GM12865 (cell line): ENCODE results near the gene PCNX2.
A peak's percentile ranks its signal among the peaks of the same experiment; 100 is the strongest.

ENCODE experiments used
- DNase-seq: peaks from one replicate; pipeline ENCODE4 v3.0.0; 2010; ENCODE audit warnings: low read depth
- H3K4me3 ChIP-seq: 2 replicates; pipeline ENCODE4 v1.5.1; 2011; ENCODE audit warnings: mild to moderate bottlenecking, low read depth, low read length, control low read depth
- CTCF ChIP-seq: IDR thresholded peaks from 2 replicates; pipeline ENCODE4 v1.5.1; 2011; ENCODE audit warnings: low read length, control low read depth, low read depth, inconsistent platforms; ENCODE audit not compliant: insufficient read depth; ENCODE audit errors: missing control alignments

The PCNX2 gene

GRCh38 chr1:232951605-232952004 is 343.9 kb downstream of the PCNX2 start:
- no peak for TF ChIP-seq CTCF
- H3K4me3 ChIP-seq: peak overlapping the region; percentile 98
- no peak for DNase-seq

- TF ChIP-seq CTCF: no peak
- peak; percentile 52 for DNase-seq
- H3K4me3 ChIP-seq: peak overlapping the region; percentile 98
Observed at GRCh38 chr1:232951180-232951579, 344.3 kb downstream of the PCNX2 start.

- peak; percentile 96 for DNase-seq
- no peak for TF ChIP-seq CTCF
- H3K4me3 ChIP-seq: peak within 1 kb of the TSS; percentile 98
Observed at GRCh38 chr1:232950197-232951176, 345.0 kb downstream of the PCNX2 start, which contains the start of gene NTPCR. Gene NTPCR, plus strand, starts transcription at chr1:232950611. Its CDS starts 100 bp downstream, at chr1:232950711.

- TF ChIP-seq CTCF: no peak
- H3K4me3 ChIP-seq: peak overlapping the region; percentile 98
- DNase-seq: no peak
Observed at GRCh38 chr1:232949636-232950196, 345.8 kb downstream of the PCNX2 start.

- no peak overlapping the region for H3K4me3 ChIP-seq
- DNase-seq: no peak
- TF ChIP-seq CTCF: no peak
Observed at GRCh38 chr1:232944347-232944746, 351.2 kb downstream of the PCNX2 start.

- no peak for TF ChIP-seq CTCF
- H3K4me3 ChIP-seq: no peak overlapping the region
- peak; percentile 62 for DNase-seq
Observed at GRCh38 chr1:232943679-232944252, 351.8 kb downstream of the PCNX2 start.
